Thyroid gland (tissue), 4 donors: ENCODE results near the gene DOCK8. TPM values are rescaled to one million over a fixed set of nuclear protein-coding genes. Genes with fewer than 3 reads are reported as not detected.

Experiments
- DNase-seq, 2 donors: peaks; one replicate each; pipeline ENCODE4 v3.0.0-alpha.2; 2019
- H3K27ac ChIP-seq, 3 donors: fragments of 200-600 bp; sonication (generic); 1 replicate in 2 of 3; 2 replicates in 1 of 3; pipeline ENCODE4 v1.5.1; 2016 to 2019; ENCODE audit warnings: mild to moderate bottlenecking in 1 of 3, moderate library complexity in 1 of 3
- H3K27me3 ChIP-seq: fragments of 200-600 bp; sonication (generic); one replicate; pipeline ENCODE4 v1.5.1; 2019
- H3K36me3 ChIP-seq, 2 donors: fragments of 200-600 bp; sonication (generic); one replicate each; pipeline ENCODE4 v1.5.1; 2016 to 2019
- H3K4me1 ChIP-seq, 2 donors: fragments of 200-600 bp; sonication (generic); one replicate each; pipeline ENCODE4 v1.5.1; 2017 to 2019
- H3K4me3 ChIP-seq, 3 donors: fragments of 200-600 bp; sonication (generic); replicated peaks in 1 of 3; 1 replicate in 2 of 3; 2 replicates in 1 of 3; pipeline ENCODE4 v1.5.1; 2016; ENCODE audit warnings: mild to moderate bottlenecking in 1 of 3
- H3K9me3 ChIP-seq: fragments of 200-600 bp; sonication (generic); one replicate; pipeline ENCODE4 v1.5.1; 2017
- POLR2A ChIP-seq, 2 donors: fragments of 450-650 bp; IDR thresholded peaks; one replicate each; pipeline ENCODE4 v1.6.1; 2017; ENCODE audit warnings: antibody characterized with exemption in 2 of 2, mild to moderate bottlenecking in 2 of 2, moderate library complexity in 1 of 2
- WGBS, 2 donors: methylation state at CpG; one replicate each; pipeline ENCODE4 v1.1.5; 2017; 5-methylcytosine and 5-hydroxymethylcytosine counted together
- intact Hi-C: fragments of 100-400 bp; cut with DNase I; formaldehyde crosslinking; loops from one replicate; pipeline ENCODE4 v1.15.1; 2023
- total RNA-seq, 4 donors: library from RNA; depleted of rRNA; stranded (reverse); fragments of >200 nt; gene quantifications; one replicate each; pipeline ENCODE4 v1.2.3, GENCODE V29; 2016
- TF ChIP-seq, protein P1 (sequence below), 6 experiments: fragments of 200-600 bp in 3 of 6; fragments of 450-650 bp in 3 of 6; sonication (generic) in 3 of 6; IDR thresholded peaks; one replicate each; pipeline ENCODE4 v1.5.1; 2016 to 2019; ENCODE audit warnings: antibody characterized with exemption in 6 of 6, mild to moderate bottlenecking in 2 of 6, inconsistent platforms in 1 of 6, moderate library complexity in 1 of 6

DOCK8 gene
- total RNA-seq, 4 donors from 2014 or later: 10.1 to 19.5 (median 16.0) TPM

DNA sequence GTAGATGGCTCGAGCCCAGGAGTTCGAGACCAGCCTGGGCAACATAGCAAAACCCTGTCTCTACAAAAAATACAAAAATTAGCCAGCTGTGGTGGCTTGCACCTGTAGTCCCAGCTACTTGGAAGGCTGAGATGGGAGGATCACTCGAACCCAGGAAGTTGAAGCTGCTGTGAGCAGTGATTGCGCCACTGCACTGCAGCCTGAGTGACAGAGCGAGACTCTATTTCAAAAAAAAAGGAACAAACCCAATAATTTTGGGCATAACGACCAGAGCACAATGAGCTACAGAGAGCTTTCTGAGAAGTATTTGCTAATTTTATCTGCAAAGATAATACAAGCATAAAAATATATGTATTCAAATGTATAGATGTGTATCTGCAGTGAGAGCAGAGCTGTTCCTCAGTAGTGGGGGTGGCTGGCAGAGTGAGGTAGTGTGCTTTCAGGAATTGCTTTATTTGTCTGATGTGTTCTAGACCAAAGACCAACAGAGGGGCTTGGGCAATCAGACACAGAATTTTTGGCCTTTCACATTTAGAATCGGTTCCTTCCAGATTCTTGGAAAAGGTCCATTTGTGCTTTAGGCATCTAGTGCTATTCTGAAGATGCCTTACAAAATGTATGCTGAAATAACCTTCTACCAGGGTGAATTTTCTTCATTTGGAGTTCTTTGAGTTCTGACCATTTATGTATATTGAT is 5.2 kb downstream of the DOCK8 start:
- WGBS, 2 donors: 84 to 89% methylated on average over 7 of the region's 7 CpGs

DNA sequence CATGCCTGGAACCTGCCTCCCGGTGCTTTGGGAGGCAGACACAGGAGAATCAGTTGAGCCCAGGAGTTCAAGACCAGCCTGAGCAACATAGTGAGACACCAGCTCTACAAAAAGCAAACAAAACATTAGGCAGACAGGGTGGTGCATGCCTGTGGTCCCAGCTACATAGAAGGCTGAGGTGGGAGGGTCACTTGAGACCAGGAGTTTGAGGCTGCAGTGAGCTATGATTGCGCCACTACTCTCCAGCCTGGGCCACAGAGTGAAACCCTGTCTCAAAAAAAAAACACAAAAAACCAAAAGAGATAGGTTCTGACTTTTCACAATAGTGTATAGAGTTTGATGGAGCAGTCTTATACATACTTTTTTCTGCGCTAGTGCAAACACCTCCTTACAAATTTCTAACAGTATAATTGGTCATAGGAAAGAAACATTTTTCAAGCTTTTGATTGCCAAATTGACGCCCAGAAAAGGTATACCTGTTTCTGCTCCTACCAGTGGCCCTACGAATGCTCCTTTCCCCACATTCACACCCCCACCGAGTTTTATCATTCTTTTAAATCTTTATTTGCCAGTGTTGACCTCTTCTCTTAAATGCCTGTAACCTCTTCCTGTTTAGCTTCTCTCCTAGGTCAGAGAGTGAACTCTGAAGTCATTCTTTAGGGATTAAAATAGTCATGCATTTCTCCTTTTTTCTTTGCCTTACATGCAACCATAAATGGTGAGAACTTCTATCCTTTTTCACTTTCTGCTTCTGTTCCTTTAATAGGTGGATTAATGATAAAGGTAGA is 7.5 kb downstream of the DOCK8 start:
- no peak for DNase-seq
- Histone ChIP-seq H3K36me3 (no peaks in the 10 kb centered on the region), H3K27me3 (no peaks in the 10 kb centered on the region), H3K4me1 (no peaks in the 10 kb centered on the region), H3K9me3 (no peaks in the 10 kb centered on the region), H3K4me3 (no peak overlapping the region), H3K27ac (peak overlapping the region in 1 of 3 donors; percentile 13)
- TF ChIP-seq POLR2A (IDR thresholded peaks at IDR 0.05): no peak
- TF ChIP-seq, protein P1, sequence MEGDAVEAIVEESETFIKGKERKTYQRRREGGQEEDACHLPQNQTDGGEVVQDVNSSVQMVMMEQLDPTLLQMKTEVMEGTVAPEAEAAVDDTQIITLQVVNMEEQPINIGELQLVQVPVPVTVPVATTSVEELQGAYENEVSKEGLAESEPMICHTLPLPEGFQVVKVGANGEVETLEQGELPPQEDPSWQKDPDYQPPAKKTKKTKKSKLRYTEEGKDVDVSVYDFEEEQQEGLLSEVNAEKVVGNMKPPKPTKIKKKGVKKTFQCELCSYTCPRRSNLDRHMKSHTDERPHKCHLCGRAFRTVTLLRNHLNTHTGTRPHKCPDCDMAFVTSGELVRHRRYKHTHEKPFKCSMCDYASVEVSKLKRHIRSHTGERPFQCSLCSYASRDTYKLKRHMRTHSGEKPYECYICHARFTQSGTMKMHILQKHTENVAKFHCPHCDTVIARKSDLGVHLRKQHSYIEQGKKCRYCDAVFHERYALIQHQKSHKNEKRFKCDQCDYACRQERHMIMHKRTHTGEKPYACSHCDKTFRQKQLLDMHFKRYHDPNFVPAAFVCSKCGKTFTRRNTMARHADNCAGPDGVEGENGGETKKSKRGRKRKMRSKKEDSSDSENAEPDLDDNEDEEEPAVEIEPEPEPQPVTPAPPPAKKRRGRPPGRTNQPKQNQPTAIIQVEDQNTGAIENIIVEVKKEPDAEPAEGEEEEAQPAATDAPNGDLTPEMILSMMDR (IDR thresholded peaks at IDR 0.05): no peak
- 71 to 80% methylated on average over 6 of the region's 6 CpGs for WGBS, 2 donors
- intact Hi-C loops: no loop called here

More for the DNA sequence above, 5.2 kb downstream of the DOCK8 start:
- Histone ChIP-seq H3K27ac (no peak overlapping the region), H3K27me3 (no peaks in the 10 kb centered on the region), H3K9me3 (no peaks in the 10 kb centered on the region), H3K4me1 (peaks cover 8 to 9% of the 10 kb centered on the region in 2 donors), H3K36me3 (no peaks in the 10 kb centered on the region), H3K4me3 (no peak overlapping the region)
- TF ChIP-seq POLR2A (IDR thresholded peaks at IDR 0.05): no peak
- TF ChIP-seq, protein P1 (IDR thresholded peaks at IDR 0.05): no peak
- intact Hi-C loops: no loop called here
- DNase-seq: no peak

DNA sequence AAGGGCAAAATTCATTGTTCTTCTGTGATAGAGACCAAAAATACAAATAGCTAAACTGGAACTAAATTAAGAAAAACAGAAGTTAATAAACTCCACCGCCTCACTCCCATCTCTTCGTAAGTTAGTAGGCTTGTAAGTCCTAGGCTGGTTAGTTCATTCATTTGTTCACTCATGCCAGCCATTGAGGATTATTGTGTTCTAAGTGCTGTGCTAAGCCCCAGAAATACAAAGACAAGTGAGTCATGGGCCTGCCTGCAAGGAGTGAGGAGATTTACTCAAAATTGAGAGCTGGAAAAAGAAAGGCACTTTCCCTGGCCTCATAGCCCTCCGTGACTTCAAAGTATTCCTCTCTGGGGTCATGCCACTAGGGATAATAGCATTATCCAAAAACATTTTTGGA is 8.5 kb downstream of the DOCK8 start:
- Histone ChIP-seq H3K36me3 (no peaks in the 10 kb centered on the region), H3K4me3 (no peak overlapping the region), H3K27me3 (no peaks in the 10 kb centered on the region), H3K4me1 (no peaks in the 10 kb centered on the region), H3K27ac (no peak overlapping the region), H3K9me3 (no peaks in the 10 kb centered on the region)
- 80 to 91% methylated on average over 3 of the region's 3 CpGs for WGBS, 2 donors
- no peak for TF ChIP-seq POLR2A (IDR thresholded peaks at IDR 0.05)
- TF ChIP-seq, protein P1 (IDR thresholded peaks at IDR 0.05): no peak
- intact Hi-C loops: no loop called here
- no peak for DNase-seq

DNA sequence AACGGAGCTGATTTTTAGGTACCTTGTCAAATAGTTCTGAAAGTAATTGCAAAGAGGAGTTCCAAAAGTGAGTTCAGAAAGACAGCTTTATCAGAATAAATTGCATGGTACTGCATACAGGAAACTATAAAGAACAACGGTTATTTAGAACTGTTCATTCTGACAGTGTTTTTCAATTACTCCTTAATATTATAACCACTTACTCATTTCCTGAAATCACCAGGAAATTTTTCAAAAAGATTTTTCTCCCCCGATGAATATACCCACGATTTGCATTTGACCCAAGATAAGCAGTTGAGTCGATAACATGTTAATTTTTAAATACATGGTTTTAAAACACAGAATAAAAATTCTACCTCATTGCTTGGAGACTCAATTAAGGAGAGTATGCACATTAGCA is 9.4 kb downstream of the DOCK8 start:
- no peak overlapping the region for H3K4me3 ChIP-seq
- H3K27me3 ChIP-seq: no peaks in the 10 kb centered on the region
- no peak for TF ChIP-seq POLR2A (IDR thresholded peaks at IDR 0.05)
- TF ChIP-seq, protein P1 (IDR thresholded peaks at IDR 0.05): no peak
- intact Hi-C loops: no loop called here
- no peak for DNase-seq
- no peak overlapping the region for H3K27ac ChIP-seq
- 73 to 82% methylated on average over 5 of the region's 5 CpGs for WGBS, 2 donors
- H3K9me3 ChIP-seq: no peaks in the 10 kb centered on the region
- no peaks in the 10 kb centered on the region for H3K4me1 ChIP-seq
- H3K36me3 ChIP-seq: no peaks in the 10 kb centered on the region
